ENCODE results near the gene MILR1.
A peak's percentile ranks its signal among the peaks of the same experiment; 100 is the strongest.

The MILR1 gene

GRCh38 chr17:64498308-64499203 is 49.6 kb downstream of the MILR1 start:
- Histone ChIP-seq H3K4me3 (no peak overlapping the region), H3K27ac (peak overlapping the region in 1 of 21 experiments; percentile 76)

GRCh38 chr17:64499805-64500486 is 51.0 kb downstream of the MILR1 start:
- no peak overlapping the region for H3K27ac ChIP-seq
- no peak overlapping the region for H3K4me3 ChIP-seq

GRCh38 chr17:64500487-64500859 is 51.6 kb downstream of the MILR1 start:
- H3K4me3 ChIP-seq: no peak overlapping the region
- H3K27ac ChIP-seq: no peak overlapping the region

GRCh38 chr17:64500862-64501765 is 52.2 kb downstream of the MILR1 start:
- H3K27ac ChIP-seq: peak overlapping the region in 1 of 21 experiments; percentile 1
- peak overlapping the region in 1 of 7 experiments; percentile 1 for H3K4me3 ChIP-seq

- H3K4me3 ChIP-seq: peak overlapping the region in 1 of 7 experiments; percentile 1
- peak overlapping the region in 2 of 21 experiments; percentile 1 for H3K27ac ChIP-seq
Observed at GRCh38 chr17:64502021-64502420, 53.1 kb downstream of the MILR1 start.

- Histone ChIP-seq H3K4me3 (no peak overlapping the region), H3K27ac (peak overlapping the region in 2 of 21 experiments; percentile 9 to 27)
Observed at GRCh38 chr17:64502809-64503208, 53.9 kb downstream of the MILR1 start.

- peak overlapping the region in 5 of 7 experiments; percentile 64 to 97 (median 84) for H3K4me3 ChIP-seq
Observed at GRCh38 chr17:64503341-64503740, 54.4 kb downstream of the MILR1 start.

GRCh38 chr17:64503821-64504768 is 55.2 kb downstream of the MILR1 start:
- peak overlapping the region; percentile 64 to 99 (median 85) for H3K4me3 ChIP-seq
- H3K27ac ChIP-seq: peak overlapping the region in 14 of 21 experiments; percentile 99 to 100 (median 99)

More at GRCh38 chr17:64503341-64503740, 54.4 kb downstream of the MILR1 start:
- H3K27ac ChIP-seq: peak overlapping the region in 2 of 21 experiments; percentile 9 to 27

GRCh38 chr17:64504769-64505339 is 55.9 kb downstream of the MILR1 start:
- Histone ChIP-seq H3K27ac (peak overlapping the region in 20 of 21 experiments; percentile 95 to 100 (median 99)), H3K4me3 (peak overlapping the region; percentile 64 to 99 (median 85))

- Histone ChIP-seq H3K27ac (peak overlapping the region; percentile 95 to 100 (median 99)), H3K4me3 (peak overlapping the region; percentile 64 to 99 (median 85))
Observed at GRCh38 chr17:64505340-64506200, 56.7 kb downstream of the MILR1 start.

- H3K27ac ChIP-seq: peak within 1 kb of the TSS; percentile 95 to 100 (median 99)
- peak within 1 kb of the TSS; percentile 64 to 99 (median 85) for H3K4me3 ChIP-seq
Observed at GRCh38 chr17:64506201-64506575, 57.3 kb downstream of the MILR1 start, which contains the start of gene DDX5. Gene DDX5 (minus strand): TSS chr17:64506289. CDS start chr17:64506119, 170 bp downstream.

GRCh38 chr17:64506576-64507412 is 57.9 kb downstream of the MILR1 start, which contains the start of gene CEP95:
Gene CEP95 (plus strand): TSS chr17:64506977. CDS start chr17:64507098, 121 bp downstream.
- peak within 1 kb of the TSS; percentile 95 to 100 (median 99) for H3K27ac ChIP-seq
- peak within 1 kb of the TSS; percentile 64 to 99 (median 85) for H3K4me3 ChIP-seq

GRCh38 chr17:64507413-64507782 is 58.5 kb downstream of the MILR1 start:
- Histone ChIP-seq H3K27ac (peak overlapping the region; percentile 95 to 100 (median 99)), H3K4me3 (peak overlapping the region; percentile 64 to 99 (median 85))

- H3K4me3 ChIP-seq: no peak overlapping the region
- H3K27ac ChIP-seq: no peak overlapping the region
Observed at GRCh38 chr17:64508683-64509082, 59.8 kb downstream of the MILR1 start.

- H3K4me3 ChIP-seq: no peak overlapping the region
- H3K27ac ChIP-seq: no peak overlapping the region
Observed at GRCh38 chr17:64509179-64509578, 60.3 kb downstream of the MILR1 start.

GRCh38 chr17:64515419-64515818 is 66.5 kb downstream of the MILR1 start:
- no peak overlapping the region for H3K27ac ChIP-seq
- H3K4me3 ChIP-seq: no peak overlapping the region

Data from skin epidermis (tissue), 12 donors.